ENCODE results near the gene IGFLR1. TPM values are rescaled to one million over a fixed set of nuclear protein-coding genes. Genes with fewer than 3 reads are reported as not detected.

Gene IGFLR1
- total RNA-seq, 6 experiments from 2014 or later = 0.76 to 2.8 (median 1.4) TPM

DNA sequence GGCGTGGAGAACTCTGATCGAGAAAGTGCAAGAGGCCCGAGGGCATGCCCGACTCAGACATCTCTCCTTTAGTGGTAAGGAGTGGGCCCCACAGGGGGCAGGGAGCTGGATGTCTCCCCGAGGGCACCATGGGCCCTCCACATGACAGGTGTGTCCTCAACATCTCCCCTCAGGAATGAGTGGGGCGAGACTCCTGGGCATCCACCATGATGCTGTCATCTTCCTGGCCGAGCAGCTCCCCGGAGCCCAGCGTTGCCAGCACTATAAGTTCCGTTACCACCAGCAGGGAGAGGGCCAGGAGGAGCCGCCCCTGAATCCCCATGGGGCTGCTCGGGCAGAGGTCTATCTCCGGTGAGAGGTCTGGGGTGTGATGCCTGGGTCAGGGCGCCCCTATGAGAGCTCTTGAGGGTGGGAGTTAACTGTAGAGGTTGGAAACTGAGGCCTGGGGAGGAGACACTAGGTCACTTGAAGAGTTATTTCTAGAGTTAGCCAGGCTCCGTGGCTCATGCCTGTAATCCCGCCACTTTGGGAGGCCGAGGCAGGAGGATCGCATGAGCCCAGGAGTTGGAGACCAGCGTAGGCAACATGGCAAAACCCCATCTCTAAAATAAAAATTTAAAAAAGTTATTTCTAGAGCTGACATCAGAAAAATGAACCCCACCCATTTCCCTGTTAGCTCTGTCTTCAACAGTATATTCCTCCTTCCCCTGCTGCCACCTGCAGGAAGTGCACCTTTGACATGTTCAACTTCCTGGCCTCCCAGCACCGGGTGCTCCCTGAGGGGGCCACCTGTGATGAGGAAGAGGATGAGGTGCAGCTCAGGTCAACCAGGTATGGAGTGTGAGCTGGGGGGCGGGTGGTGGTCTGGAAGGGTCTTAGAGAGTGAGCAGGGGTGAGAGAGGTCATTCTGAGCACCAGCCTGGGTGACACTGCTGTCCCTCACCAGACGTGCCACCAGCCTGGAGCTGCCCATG lies 5.1 kb downstream of the IGFLR1 start:
- no peak for DNase-seq
- Mint-ChIP-seq H3K36me3 (ENCODE audit: low read depth) (peaks cover 9% of the 10 kb centered on the region), H3K4me1 (ENCODE audit: low read depth) (peaks cover 16% of the 10 kb centered on the region), H3K4me3 (no peak overlapping the region), H3K27me3 (ENCODE audit: insufficient read depth) (peaks cover 15% of the 10 kb centered on the region), H3K9me3 (no peaks in the 10 kb centered on the region), H3K27ac (no peak overlapping the region)
- TF ChIP-seq, protein P1, sequence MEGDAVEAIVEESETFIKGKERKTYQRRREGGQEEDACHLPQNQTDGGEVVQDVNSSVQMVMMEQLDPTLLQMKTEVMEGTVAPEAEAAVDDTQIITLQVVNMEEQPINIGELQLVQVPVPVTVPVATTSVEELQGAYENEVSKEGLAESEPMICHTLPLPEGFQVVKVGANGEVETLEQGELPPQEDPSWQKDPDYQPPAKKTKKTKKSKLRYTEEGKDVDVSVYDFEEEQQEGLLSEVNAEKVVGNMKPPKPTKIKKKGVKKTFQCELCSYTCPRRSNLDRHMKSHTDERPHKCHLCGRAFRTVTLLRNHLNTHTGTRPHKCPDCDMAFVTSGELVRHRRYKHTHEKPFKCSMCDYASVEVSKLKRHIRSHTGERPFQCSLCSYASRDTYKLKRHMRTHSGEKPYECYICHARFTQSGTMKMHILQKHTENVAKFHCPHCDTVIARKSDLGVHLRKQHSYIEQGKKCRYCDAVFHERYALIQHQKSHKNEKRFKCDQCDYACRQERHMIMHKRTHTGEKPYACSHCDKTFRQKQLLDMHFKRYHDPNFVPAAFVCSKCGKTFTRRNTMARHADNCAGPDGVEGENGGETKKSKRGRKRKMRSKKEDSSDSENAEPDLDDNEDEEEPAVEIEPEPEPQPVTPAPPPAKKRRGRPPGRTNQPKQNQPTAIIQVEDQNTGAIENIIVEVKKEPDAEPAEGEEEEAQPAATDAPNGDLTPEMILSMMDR (IDR thresholded peaks at IDR 0.05) = peak; percentile 60

DNA sequence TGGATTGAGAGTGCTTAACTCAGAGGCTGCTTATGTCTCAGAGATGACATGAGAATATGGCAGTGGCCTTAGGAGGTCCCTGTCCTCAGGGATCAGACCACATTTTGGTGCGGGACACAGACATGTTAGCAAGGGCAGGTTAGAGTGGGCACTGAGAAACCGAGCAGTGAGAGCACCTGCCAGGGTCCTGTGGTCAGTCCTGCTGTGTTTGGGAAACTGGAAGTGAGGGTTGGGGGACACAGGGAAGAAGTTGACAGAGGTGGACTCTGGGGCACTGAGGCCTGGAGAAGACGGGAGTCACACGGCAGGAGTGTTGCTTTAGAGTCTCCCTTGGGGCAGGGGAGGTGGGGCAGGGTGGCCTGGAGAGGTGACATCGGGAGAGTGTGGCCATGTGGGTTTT lies 7.4 kb downstream of the IGFLR1 start:
- H3K27me3 Mint-ChIP-seq (ENCODE audit: insufficient read depth) = peaks cover 10% of the 10 kb centered on the region
- H3K9me3 Mint-ChIP-seq = no peaks in the 10 kb centered on the region
- no peak for DNase-seq
- no peak overlapping the region for H3K27ac Mint-ChIP-seq
- no peak overlapping the region for H3K4me3 Mint-ChIP-seq
- peaks cover 8% of the 10 kb centered on the region; the same call in 1 of the 2 replicates for H3K4me1 Mint-ChIP-seq (ENCODE audit: low read depth)
- peaks cover 16% of the 10 kb centered on the region for H3K36me3 Mint-ChIP-seq (ENCODE audit: low read depth)
- TF ChIP-seq, protein P1 (IDR thresholded peaks at IDR 0.05) = no peak

DNA sequence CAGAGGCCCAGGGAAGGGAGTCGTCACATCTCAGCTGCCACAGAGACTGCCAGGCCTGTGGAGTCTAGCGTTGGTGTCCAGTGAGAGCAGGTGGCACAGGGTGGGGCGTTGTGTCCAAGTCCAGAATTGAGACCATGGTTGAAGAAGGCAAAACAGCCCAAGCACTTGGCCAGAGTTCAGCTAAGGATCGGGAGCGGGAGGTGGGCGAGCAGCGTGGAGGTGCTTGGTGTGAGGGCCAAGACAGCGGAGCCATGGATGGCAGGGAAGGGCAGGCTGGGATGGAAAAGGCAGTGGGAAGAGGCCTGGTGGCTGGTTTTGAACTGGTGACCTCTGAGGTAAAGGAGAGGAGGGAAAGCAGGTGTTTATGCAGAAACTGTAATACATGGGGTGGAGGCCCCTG lies 8.0 kb downstream of the IGFLR1 start:
- Mint-ChIP-seq H3K9me3 (no peaks in the 10 kb centered on the region), H3K27me3 (ENCODE audit: insufficient read depth) (peaks cover 10% of the 10 kb centered on the region), H3K36me3 (ENCODE audit: low read depth) (peaks cover 21% of the 10 kb centered on the region), H3K4me1 (ENCODE audit: low read depth) (peaks cover 4% of the 10 kb centered on the region; the same call in 1 of the 2 replicates), H3K27ac (no peak overlapping the region), H3K4me3 (no peak overlapping the region)
- TF ChIP-seq, protein P1 (IDR thresholded peaks at IDR 0.05) = no peak
- DNase-seq = no peak

DNA sequence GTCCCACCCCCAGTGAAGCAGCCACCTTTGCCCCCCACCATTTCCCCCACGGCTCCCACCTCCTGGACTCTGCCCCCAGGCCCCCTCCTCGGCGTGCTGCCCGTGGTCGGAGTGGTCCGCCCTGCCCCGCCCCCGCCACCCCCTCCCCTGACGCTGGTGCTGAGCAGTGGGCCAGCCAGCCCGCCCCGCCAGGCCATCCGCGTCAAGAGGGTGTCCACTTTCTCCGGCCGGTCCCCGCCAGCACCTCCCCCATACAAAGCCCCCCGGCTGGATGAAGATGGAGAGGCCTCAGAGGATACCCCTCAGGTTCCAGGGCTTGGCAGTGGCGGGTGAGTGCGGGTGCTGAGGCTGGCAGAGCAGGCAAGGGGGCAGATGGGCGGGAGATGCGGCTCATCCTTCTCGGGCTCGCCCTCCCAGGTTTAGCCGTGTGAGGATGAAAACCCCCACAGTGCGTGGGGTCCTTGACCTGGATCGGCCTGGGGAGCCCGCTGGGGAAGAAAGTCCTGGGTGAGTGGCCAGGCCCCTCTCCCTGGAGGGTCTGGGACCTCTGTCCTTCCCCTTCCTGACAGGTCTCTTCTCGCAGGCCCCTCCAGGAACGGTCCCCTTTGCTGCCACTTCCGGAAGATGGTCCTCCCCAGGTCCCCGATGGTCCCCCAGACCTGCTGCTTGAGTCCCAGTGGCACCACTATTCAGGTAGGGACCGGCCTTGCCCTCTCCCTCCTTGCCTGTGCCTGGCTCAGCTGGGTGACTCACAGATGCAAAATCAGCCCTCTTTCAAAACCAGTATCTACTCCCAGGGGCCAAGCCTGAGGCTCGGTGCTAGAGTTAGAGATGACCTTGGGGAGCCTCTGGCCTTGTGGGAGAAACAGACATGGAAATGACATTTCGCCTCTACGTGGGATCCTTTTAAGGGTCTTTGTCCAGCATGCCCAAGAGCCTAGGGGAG lies 8.8 kb downstream of the IGFLR1 start:
- TF ChIP-seq, protein P1 (IDR thresholded peaks at IDR 0.05) = no peak
- no peak for DNase-seq

DNA sequence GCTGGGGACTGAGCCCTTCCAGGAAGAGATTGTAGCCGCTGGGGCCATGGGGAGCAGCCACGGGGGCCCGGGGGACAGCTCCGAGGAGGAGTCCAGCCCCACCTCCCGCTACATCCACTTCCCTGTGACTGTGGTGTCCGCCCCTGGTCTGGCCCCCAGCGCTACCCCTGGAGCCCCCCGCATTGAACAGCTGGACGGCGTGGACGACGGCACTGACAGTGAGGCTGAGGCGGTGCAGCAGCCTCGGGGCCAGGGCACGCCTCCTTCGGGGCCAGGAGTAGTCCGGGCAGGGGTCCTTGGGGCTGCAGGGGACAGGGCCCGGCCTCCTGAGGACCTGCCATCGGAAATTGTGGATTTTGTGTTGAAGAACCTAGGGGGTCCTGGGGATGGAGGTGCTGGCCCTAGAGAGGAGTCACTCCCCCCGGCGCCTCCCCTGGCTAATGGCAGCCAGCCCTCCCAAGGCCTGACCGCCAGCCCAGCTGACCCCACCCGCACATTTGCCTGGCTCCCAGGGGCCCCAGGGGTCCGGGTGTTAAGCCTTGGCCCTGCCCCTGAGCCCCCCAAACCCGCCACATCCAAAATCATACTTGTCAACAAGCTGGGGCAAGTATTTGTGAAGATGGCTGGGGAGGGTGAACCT lies 9.6 kb downstream of the IGFLR1 start:
- no peak overlapping the region for H3K27ac Mint-ChIP-seq
- no peak overlapping the region for H3K4me3 Mint-ChIP-seq
- no peak for DNase-seq
- peaks cover 20% of the 10 kb centered on the region for H3K36me3 Mint-ChIP-seq (ENCODE audit: low read depth)
- TF ChIP-seq, protein P1 (IDR thresholded peaks at IDR 0.05) = no peak
- no peaks in the 10 kb centered on the region for H3K4me1 Mint-ChIP-seq (ENCODE audit: low read depth)
- no peaks in the 10 kb centered on the region for H3K9me3 Mint-ChIP-seq
- H3K27me3 Mint-ChIP-seq (ENCODE audit: insufficient read depth) = peaks cover 8% of the 10 kb centered on the region

More for the DNA sequence above, 8.8 kb downstream of the IGFLR1 start:
- Mint-ChIP-seq H3K4me3 (no peak overlapping the region), H3K27me3 (ENCODE audit: insufficient read depth) (peaks cover 8% of the 10 kb centered on the region), H3K36me3 (ENCODE audit: low read depth) (peaks cover 21% of the 10 kb centered on the region), H3K27ac (peak overlapping the region; percentile 26; the same call in 1 of the 2 replicates), H3K9me3 (no peaks in the 10 kb centered on the region), H3K4me1 (ENCODE audit: low read depth) (no peaks in the 10 kb centered on the region)
